ENCODE data around the gene HOXD10. TPM values are rescaled to one million over a fixed set of nuclear protein-coding genes. Genes with fewer than 3 reads are reported as not detected.

Gene HOXD10
- total RNA-seq, 1 donor = not detected

DNA sequence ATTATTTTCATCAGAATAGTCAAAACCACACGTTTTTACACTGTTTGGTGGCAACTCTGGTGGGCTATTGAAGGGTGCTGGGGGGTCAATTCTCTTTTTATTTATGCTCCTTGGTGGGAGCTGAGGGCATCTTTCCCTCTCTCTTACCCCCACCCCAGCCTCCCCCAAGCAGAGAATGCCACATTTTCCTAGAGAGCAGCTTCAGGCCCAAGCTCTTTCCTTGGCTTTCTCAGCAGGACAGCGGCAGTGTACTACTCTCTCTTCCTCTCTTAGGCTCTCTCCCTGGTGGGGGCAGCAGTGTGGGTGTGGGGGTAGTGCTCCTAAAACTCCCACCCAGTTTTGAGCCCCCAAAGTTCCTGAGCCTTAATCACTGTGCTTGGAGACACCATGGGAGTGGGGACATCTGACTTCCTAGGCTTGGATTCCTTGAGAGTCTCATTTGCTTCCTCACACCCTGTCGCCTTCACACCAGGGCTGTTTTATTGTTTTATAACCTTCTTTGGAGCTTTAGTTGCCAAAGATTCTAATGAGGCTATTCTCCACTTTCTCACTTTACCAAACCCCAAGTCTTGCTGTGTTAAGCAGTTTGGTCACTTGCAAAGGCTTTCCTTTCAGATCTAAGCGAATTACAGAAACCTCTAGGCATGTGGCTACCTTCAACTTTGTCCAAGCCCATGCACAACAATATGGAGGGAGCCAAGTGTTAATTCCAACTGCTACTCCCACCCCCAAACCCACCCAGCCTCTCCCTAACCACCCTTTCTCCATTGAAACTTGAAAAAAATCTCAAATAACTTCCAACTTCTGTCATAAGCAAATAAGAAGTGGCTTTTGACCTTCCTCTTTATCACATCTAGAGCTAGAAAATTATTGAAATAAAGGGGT is 28.7 kb downstream of the HOXD10 start:
- Histone ChIP-seq H3K4me3 (ENCODE audit: insufficient read depth, low read length) (no peak overlapping the region), H3K4me1 (ENCODE audit: insufficient read depth, low read length) (no peaks in the 10 kb centered on the region), H3K79me2 (ENCODE audit: insufficient read depth, low read length) (peaks cover 21% of the 10 kb centered on the region), H3K27ac (ENCODE audit: low read depth, low read length) (no peak overlapping the region), H3K27me3 (ENCODE audit: insufficient read depth, low read length) (no peaks in the 10 kb centered on the region), H2AFZ (ENCODE audit: low read length) (no peak overlapping the region), H3K9me3 (ENCODE audit: low read depth, low read length) (no peaks in the 10 kb centered on the region), H3K36me3 (ENCODE audit: insufficient read depth, low read length) (no peaks in the 10 kb centered on the region), H3K4me2 (ENCODE audit: insufficient read depth, low read length) (no peak overlapping the region), H4K20me1 (ENCODE audit: insufficient read depth, low read length) (peaks cover 10% of the 10 kb centered on the region)
- no peak for DNase-seq (ENCODE audit: insufficient read length, low spot score, missing footprints)
- TF ChIP-seq, protein P1, sequence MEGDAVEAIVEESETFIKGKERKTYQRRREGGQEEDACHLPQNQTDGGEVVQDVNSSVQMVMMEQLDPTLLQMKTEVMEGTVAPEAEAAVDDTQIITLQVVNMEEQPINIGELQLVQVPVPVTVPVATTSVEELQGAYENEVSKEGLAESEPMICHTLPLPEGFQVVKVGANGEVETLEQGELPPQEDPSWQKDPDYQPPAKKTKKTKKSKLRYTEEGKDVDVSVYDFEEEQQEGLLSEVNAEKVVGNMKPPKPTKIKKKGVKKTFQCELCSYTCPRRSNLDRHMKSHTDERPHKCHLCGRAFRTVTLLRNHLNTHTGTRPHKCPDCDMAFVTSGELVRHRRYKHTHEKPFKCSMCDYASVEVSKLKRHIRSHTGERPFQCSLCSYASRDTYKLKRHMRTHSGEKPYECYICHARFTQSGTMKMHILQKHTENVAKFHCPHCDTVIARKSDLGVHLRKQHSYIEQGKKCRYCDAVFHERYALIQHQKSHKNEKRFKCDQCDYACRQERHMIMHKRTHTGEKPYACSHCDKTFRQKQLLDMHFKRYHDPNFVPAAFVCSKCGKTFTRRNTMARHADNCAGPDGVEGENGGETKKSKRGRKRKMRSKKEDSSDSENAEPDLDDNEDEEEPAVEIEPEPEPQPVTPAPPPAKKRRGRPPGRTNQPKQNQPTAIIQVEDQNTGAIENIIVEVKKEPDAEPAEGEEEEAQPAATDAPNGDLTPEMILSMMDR (IDR thresholded peaks at IDR 0.05; ENCODE audit: extremely low read depth, low read depth, low read length) = no peak

GRCh38 chr2:176146101-176146500 is 29.5 kb downstream of the HOXD10 start:
- TF ChIP-seq, protein P1 (IDR thresholded peaks at IDR 0.05; ENCODE audit: extremely low read depth, low read depth, low read length) = no peak
- no peaks in the 10 kb centered on the region for H3K9me3 ChIP-seq (ENCODE audit: low read depth, low read length)
- H2AFZ ChIP-seq (ENCODE audit: low read length) = no peak overlapping the region
- no peak overlapping the region for H3K4me3 ChIP-seq (ENCODE audit: insufficient read depth, low read length)
- no peaks in the 10 kb centered on the region for H3K4me1 ChIP-seq (ENCODE audit: insufficient read depth, low read length)
- H3K36me3 ChIP-seq (ENCODE audit: insufficient read depth, low read length) = no peaks in the 10 kb centered on the region
- H4K20me1 ChIP-seq (ENCODE audit: insufficient read depth, low read length) = peaks cover 8% of the 10 kb centered on the region
- peaks cover 19% of the 10 kb centered on the region for H3K79me2 ChIP-seq (ENCODE audit: insufficient read depth, low read length)
- no peak overlapping the region for H3K27ac ChIP-seq (ENCODE audit: low read depth, low read length)
- DNase-seq (ENCODE audit: insufficient read length, low spot score, missing footprints) = peak; percentile 70
- no peak overlapping the region for H3K4me2 ChIP-seq (ENCODE audit: insufficient read depth, low read length)
- H3K27me3 ChIP-seq (ENCODE audit: insufficient read depth, low read length) = no peaks in the 10 kb centered on the region

- Histone ChIP-seq H4K20me1 (ENCODE audit: insufficient read depth, low read length) (peaks cover 6% of the 10 kb centered on the region), H3K4me3 (ENCODE audit: insufficient read depth, low read length) (no peak overlapping the region), H3K27me3 (ENCODE audit: insufficient read depth, low read length) (no peaks in the 10 kb centered on the region), H3K4me1 (ENCODE audit: insufficient read depth, low read length) (no peaks in the 10 kb centered on the region), H3K79me2 (ENCODE audit: insufficient read depth, low read length) (peaks cover 13% of the 10 kb centered on the region), H2AFZ (ENCODE audit: low read length) (no peak overlapping the region), H3K9me3 (ENCODE audit: low read depth, low read length) (no peaks in the 10 kb centered on the region), H3K27ac (ENCODE audit: low read depth, low read length) (no peak overlapping the region), H3K36me3 (ENCODE audit: insufficient read depth, low read length) (no peaks in the 10 kb centered on the region), H3K4me2 (ENCODE audit: insufficient read depth, low read length) (no peak overlapping the region)
- DNase-seq (ENCODE audit: insufficient read length, low spot score, missing footprints) = no peak
- TF ChIP-seq, protein P1 (IDR thresholded peaks at IDR 0.05; ENCODE audit: extremely low read depth, low read depth, low read length) = no peak
These were observed 30.1 kb downstream of the HOXD10 start for GRCh38 chr2:176146645-176147044.

DNA sequence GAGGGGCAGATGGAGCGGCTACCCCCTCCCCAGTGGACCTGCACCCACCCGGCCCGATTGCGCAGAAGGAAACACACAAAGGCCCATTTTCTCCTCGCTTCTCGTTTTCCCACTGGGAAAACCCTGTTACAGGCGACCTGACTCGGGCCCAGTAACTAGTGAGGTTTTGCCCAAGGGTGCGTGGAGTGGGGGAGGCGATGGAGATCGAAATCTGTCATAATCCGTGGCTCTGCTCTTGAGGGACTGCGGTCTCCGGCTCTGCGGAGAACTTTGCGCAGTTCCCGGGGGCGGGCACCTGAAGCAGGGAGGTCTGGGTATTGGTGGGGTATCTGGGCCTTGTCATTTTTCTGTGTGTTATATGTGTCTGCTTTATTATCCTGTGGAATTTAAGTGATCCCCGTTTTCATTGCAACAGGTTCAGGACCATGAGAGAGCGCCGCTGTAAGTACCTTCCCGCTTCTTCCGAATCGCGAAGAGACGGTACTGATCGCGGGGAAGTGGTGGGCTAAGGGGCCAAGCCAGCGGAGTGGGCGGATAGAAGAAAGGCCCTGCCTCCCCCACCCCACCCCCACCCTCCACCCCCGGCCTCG is 30.7 kb downstream of the HOXD10 start:
- H3K36me3 ChIP-seq (ENCODE audit: insufficient read depth, low read length) = no peaks in the 10 kb centered on the region
- DNase-seq (ENCODE audit: insufficient read length, low spot score, missing footprints) = peak; percentile 78
- H3K4me1 ChIP-seq (ENCODE audit: insufficient read depth, low read length) = no peaks in the 10 kb centered on the region
- no peak overlapping the region for H3K4me3 ChIP-seq (ENCODE audit: insufficient read depth, low read length)
- H3K79me2 ChIP-seq (ENCODE audit: insufficient read depth, low read length) = peaks cover 7% of the 10 kb centered on the region
- TF ChIP-seq, protein P1 (IDR thresholded peaks at IDR 0.05; ENCODE audit: extremely low read depth, low read depth, low read length) = no peak
- H2AFZ ChIP-seq (ENCODE audit: low read length) = no peak overlapping the region
- no peak overlapping the region for H3K27ac ChIP-seq (ENCODE audit: low read depth, low read length)
- peaks cover 6% of the 10 kb centered on the region for H4K20me1 ChIP-seq (ENCODE audit: insufficient read depth, low read length)
- no peaks in the 10 kb centered on the region for H3K27me3 ChIP-seq (ENCODE audit: insufficient read depth, low read length)
- H3K4me2 ChIP-seq (ENCODE audit: insufficient read depth, low read length) = no peak overlapping the region
- H3K9me3 ChIP-seq (ENCODE audit: low read depth, low read length) = no peaks in the 10 kb centered on the region

All from osteoblast (primary cell).